ENCODE data around the gene CA14. TPM values are rescaled to one million over a fixed set of nuclear protein-coding genes. Genes with fewer than 3 reads are reported as not detected.
A peak's percentile ranks its signal among the peaks of the same experiment; 100 is the strongest.

CA14 gene
- total RNA-seq, 1 experiment from 2014 or later = not detected

DNA sequence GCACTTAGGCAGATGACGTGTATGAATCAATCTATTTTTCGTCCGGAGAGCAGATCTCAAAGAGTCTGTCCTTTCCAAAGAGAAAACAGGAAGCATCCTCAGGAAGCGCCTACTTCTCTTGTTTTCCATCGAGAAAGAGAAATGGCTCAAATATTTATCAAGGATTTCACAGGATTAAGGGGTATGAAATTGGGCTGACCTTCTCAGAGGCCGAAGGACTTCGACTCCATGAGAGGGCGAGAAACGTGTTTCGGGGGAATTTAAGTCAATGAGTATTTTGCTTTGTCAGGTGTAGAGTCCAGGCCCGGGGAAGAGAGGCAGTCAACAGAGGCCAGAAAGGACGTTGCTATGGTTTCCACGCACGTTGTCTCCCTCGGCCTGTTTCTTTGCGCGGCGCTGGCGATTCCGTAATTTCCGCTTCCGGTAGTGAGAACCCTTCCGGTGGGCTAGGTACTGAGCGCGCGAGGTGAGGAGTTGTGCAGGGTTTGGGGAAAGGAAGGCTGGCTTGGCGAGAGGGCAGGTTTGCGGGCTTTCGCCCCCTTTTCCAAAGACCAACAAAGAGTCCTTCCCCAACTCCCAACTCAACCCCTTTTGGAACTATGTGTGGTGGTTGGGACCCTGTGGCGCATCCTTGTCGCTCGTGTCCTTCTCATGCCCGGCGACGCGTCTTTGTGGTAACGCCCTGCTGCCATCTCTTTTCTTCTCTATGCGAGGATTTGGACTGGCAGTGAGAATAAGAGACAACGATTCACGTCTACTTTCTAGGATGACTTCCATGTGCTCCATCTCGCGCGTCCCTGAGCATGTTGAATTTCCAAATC, 36.1 kb downstream of the CA14 start, which contains the start of gene MRPS21:
Gene MRPS21, plus strand, starts transcription at position 429 of the 821 bp plus-strand sequence. CDS start 506 bp downstream, outside the sequence.
- peak; percentile 95 for DNase-seq
- Histone ChIP-seq H3K4me3 (ENCODE audit: low read length) (peak within 1 kb of the TSS; percentile 88), H3K9ac (ENCODE audit: low read length) (peak within 1 kb of the TSS; percentile 87), H3K36me3 (ENCODE audit: low read depth, low read length) (peaks cover 11% of the 10 kb centered on the region; the same call in 1 of the 2 replicates), H3K9me2 (replicated peaks; ENCODE audit: low read length) (no peaks in the 10 kb centered on the region), H3K27ac (ENCODE audit: low read length) (peak within 1 kb of the TSS; percentile 41), H4K20me1 (ENCODE audit: low read length) (no peaks in the 10 kb centered on the region), H2AFZ (ENCODE audit: low read length) (peak within 1 kb of the TSS; percentile 79), H3K79me2 (ENCODE audit: low read length) (peaks cover 46% of the 10 kb centered on the region), H3F3A (ENCODE audit: low read length, unreplicated experiment) (no peaks in the 10 kb centered on the region), H3K27me3 (ENCODE audit: low read length) (no peaks in the 10 kb centered on the region), H3K4me1 (ENCODE audit: insufficient read depth, low read length) (peaks cover 16% of the 10 kb centered on the region), H3K4me2 (ENCODE audit: low read length) (peak within 1 kb of the TSS; percentile 91), H3K9me3 (ENCODE audit: low read length) (no peaks in the 10 kb centered on the region)
- BruUV-seq (replicated peaks) = TSS peak; percentile 97
- TF ChIP-seq EZH2phosphoT487 (IDR thresholded peaks at IDR 0.05; ENCODE audit: borderline replicate concordance, low read length) = no peak
- no peak for TF ChIP-seq EZH2 (IDR thresholded peaks at IDR 0.05; ENCODE audit: low read length, unreplicated experiment)
- TF ChIP-seq, protein P1, sequence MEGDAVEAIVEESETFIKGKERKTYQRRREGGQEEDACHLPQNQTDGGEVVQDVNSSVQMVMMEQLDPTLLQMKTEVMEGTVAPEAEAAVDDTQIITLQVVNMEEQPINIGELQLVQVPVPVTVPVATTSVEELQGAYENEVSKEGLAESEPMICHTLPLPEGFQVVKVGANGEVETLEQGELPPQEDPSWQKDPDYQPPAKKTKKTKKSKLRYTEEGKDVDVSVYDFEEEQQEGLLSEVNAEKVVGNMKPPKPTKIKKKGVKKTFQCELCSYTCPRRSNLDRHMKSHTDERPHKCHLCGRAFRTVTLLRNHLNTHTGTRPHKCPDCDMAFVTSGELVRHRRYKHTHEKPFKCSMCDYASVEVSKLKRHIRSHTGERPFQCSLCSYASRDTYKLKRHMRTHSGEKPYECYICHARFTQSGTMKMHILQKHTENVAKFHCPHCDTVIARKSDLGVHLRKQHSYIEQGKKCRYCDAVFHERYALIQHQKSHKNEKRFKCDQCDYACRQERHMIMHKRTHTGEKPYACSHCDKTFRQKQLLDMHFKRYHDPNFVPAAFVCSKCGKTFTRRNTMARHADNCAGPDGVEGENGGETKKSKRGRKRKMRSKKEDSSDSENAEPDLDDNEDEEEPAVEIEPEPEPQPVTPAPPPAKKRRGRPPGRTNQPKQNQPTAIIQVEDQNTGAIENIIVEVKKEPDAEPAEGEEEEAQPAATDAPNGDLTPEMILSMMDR (conservative IDR thresholded peaks at IDR 0.05; ENCODE audit: low read depth, low read length) = no peak
- POLR2A ChIA-PET (ENCODE audit: unreplicated experiment) = no interaction called here
- ATAC-seq = peak; percentile 98
- intact Hi-C loops (cut with micrococcal nuclease) = loop anchor here (1.0 kb wide), 1 partner anchor 11 kb away; the partner anchor contains the start of gene CIART
- CTCF ChIA-PET = no interaction called here

DNA sequence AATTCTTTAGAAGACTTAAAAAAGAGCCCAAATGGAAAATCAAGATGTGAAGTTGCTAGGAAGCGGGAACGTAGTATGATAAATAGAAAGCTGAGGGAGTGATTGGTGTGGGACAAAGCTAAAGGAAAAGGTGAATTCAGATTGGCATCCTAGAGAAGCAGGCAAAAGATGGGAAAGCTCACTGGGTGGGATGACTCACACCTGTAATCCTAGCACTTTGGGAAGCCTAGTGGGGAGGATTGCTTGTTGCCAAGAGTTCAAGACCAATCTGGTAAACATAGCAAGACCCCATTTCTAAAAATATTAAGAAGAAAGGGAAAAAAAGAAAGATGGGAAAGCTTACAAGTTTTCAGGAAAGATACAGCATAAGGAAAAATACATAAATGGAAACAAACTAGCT, 37.9 kb downstream of the CA14 start:
- Histone ChIP-seq H2AFZ (ENCODE audit: low read length) (no peak overlapping the region), H3F3A (ENCODE audit: low read length, unreplicated experiment) (no peaks in the 10 kb centered on the region), H3K4me3 (ENCODE audit: low read length) (no peak overlapping the region; the same call in 1 of the 2 replicates), H3K4me2 (ENCODE audit: low read length) (peak overlapping the region; percentile 8; the same call in 1 of the 2 replicates), H3K9me3 (ENCODE audit: low read length) (no peaks in the 10 kb centered on the region), H3K36me3 (ENCODE audit: low read depth, low read length) (peaks cover 14% of the 10 kb centered on the region), H3K4me1 (ENCODE audit: insufficient read depth, low read length) (peaks cover 16% of the 10 kb centered on the region), H3K27ac (ENCODE audit: low read length) (no peak overlapping the region), H3K79me2 (ENCODE audit: low read length) (peaks cover 59% of the 10 kb centered on the region), H3K27me3 (ENCODE audit: low read length) (no peaks in the 10 kb centered on the region), H3K9ac (ENCODE audit: low read length) (no peak overlapping the region), H3K9me2 (replicated peaks; ENCODE audit: low read length) (no peaks in the 10 kb centered on the region), H4K20me1 (ENCODE audit: low read length) (no peaks in the 10 kb centered on the region)
- TF ChIP-seq, protein P1 (conservative IDR thresholded peaks at IDR 0.05; ENCODE audit: low read depth, low read length) = no peak
- TF ChIP-seq EZH2phosphoT487 (IDR thresholded peaks at IDR 0.05; ENCODE audit: borderline replicate concordance, low read length) (no peak), EZH2 (IDR thresholded peaks at IDR 0.05; ENCODE audit: low read length, unreplicated experiment) (no peak)
- ATAC-seq (no peak), DNase-seq (peak; percentile 36)
- BruUV-seq (replicated peaks) = TSS peak; percentile 5
- ChIA-PET CTCF (no interaction called here), POLR2A (ENCODE audit: unreplicated experiment) (no interaction called here)
- intact Hi-C loops (cut with micrococcal nuclease) = no loop called here

DNA sequence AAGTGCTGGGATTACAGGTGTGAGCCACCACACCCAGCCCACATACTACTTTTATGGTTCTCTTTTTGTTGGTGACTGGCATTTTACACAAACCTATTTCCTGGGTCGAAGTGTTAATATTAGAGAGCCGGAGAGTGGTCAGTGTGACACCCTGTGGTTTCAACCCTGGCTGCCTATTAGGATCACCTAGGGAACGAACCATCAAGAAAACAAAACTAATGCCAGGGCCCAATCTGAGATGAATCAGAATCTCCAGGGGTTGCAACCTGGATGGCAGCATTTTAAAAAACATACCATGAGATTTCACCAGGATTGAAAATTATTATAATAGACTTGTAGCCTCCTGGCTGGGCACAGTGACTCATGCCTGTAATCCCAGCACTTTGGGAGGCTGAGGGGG, 42.1 kb downstream of the CA14 start:
- Histone ChIP-seq H3K4me1 (ENCODE audit: insufficient read depth, low read length) (peaks cover 8% of the 10 kb centered on the region), H3K27ac (ENCODE audit: low read length) (no peak overlapping the region), H3K27me3 (ENCODE audit: low read length) (no peaks in the 10 kb centered on the region), H3K4me3 (ENCODE audit: low read length) (no peak overlapping the region), H3F3A (ENCODE audit: low read length, unreplicated experiment) (no peaks in the 10 kb centered on the region), H3K9ac (ENCODE audit: low read length) (no peak overlapping the region), H3K9me3 (ENCODE audit: low read length) (no peaks in the 10 kb centered on the region), H3K79me2 (ENCODE audit: low read length) (peaks cover 50% of the 10 kb centered on the region), H2AFZ (ENCODE audit: low read length) (no peak overlapping the region), H4K20me1 (ENCODE audit: low read length) (no peaks in the 10 kb centered on the region), H3K36me3 (ENCODE audit: low read depth, low read length) (peaks cover 36% of the 10 kb centered on the region), H3K9me2 (replicated peaks; ENCODE audit: low read length) (no peaks in the 10 kb centered on the region), H3K4me2 (ENCODE audit: low read length) (no peak overlapping the region)
- intact Hi-C loops (cut with micrococcal nuclease) = no loop called here
- CTCF ChIA-PET = no interaction called here
- TF ChIP-seq, protein P1 (conservative IDR thresholded peaks at IDR 0.05; ENCODE audit: low read depth, low read length) = no peak
- no peak for TF ChIP-seq EZH2phosphoT487 (IDR thresholded peaks at IDR 0.05; ENCODE audit: borderline replicate concordance, low read length)
- no peak for TF ChIP-seq EZH2 (IDR thresholded peaks at IDR 0.05; ENCODE audit: low read length, unreplicated experiment)
- no TSS peak for BruUV-seq (replicated peaks)
- no peak for DNase-seq
- POLR2A ChIA-PET (ENCODE audit: unreplicated experiment) = no interaction called here
- ATAC-seq = no peak
